SU-DHL-6 (cell line): ENCODE data around the gene COL4A1.

Experiments
- H2AFZ ChIP-seq: fragments of 200-600 bp; sonication (generic); 2 replicates; pipeline ENCODE4 v1.6.1; 2014; ENCODE audit warnings: low read depth, mild to moderate bottlenecking, moderate library complexity, mixed read lengths, antibody characterized with exemption, low read length; ENCODE audit not compliant: severe bottlenecking
- H3F3A ChIP-seq: fragments of 200-600 bp; shearing (Covaris generic); 2 replicates; pipeline ENCODE4 v1.6.0; 2016; ENCODE audit warnings: antibody characterized with exemption, mild to moderate bottlenecking; ENCODE audit not compliant: insufficient read depth
- H3K27ac ChIP-seq: fragments of 200-600 bp; sonication (generic); 2 replicates; pipeline ENCODE4 v1.5.1; 2016; ENCODE audit warnings: low read depth, mild to moderate bottlenecking, low read length, moderate library complexity, mixed read lengths
- H3K27me3 ChIP-seq: fragments of 200-600 bp; sonication (generic), shearing (Covaris generic); 2 replicates; pipeline ENCODE4 v1.6.0; 2014; ENCODE audit warnings: mild to moderate bottlenecking, low read length
- H3K36me3 ChIP-seq: fragments of 200-600 bp; sonication (generic); 2 replicates; pipeline ENCODE4 v1.6.1; 2014; ENCODE audit warnings: mild to moderate bottlenecking, low read length, mixed read lengths
- H3K4me2 ChIP-seq: fragments of 300-600, 200-600 bp; shearing (Covaris generic), sonication (generic); 2 replicates; pipeline ENCODE4 v1.6.0; 2014; ENCODE audit warnings: low read length, low read depth, mild to moderate bottlenecking; ENCODE audit not compliant: poor library complexity, severe bottlenecking
- H3K4me3 ChIP-seq: fragments of 200-600 bp; sonication (generic); 2 replicates; pipeline ENCODE4 v1.5.1; 2014; ENCODE audit warnings: antibody characterized with exemption, low read length, mild to moderate bottlenecking, mixed read lengths; ENCODE audit not compliant: insufficient read depth, poor library complexity, severe bottlenecking
- H3K79me2 ChIP-seq: fragments of 200-600 bp; sonication (generic); 2 replicates; pipeline ENCODE4 v1.6.1; 2014; ENCODE audit warnings: mild to moderate bottlenecking, low read length, moderate library complexity; ENCODE audit not compliant: insufficient read depth
- H3K9ac ChIP-seq: fragments of 200-600 bp; sonication (generic); 2 replicates; pipeline ENCODE4 v1.7.0; 2014; ENCODE audit warnings: mild to moderate bottlenecking, low read length
- H3K9me2 ChIP-seq: fragments of 200-600 bp; sonication (generic); replicated peaks from 2 replicates; pipeline ENCODE4 v1.6.1; 2014; ENCODE audit warnings: low read length; ENCODE audit not compliant: insufficient read depth
- H3K9me3 ChIP-seq: fragments of 200-600 bp; sonication (generic); 2 replicates; pipeline ENCODE4 v1.6.1; 2014; ENCODE audit warnings: low read length, mixed read lengths; ENCODE audit not compliant: insufficient read depth
- H4K20me1 ChIP-seq: fragments of 200-600 bp; sonication (generic); 2 replicates; pipeline ENCODE4 v1.6.1; 2014; ENCODE audit warnings: low read depth, mild to moderate bottlenecking, antibody characterized with exemption, low read length, moderate library complexity, mixed read lengths
- EZH2phosphoT487 ChIP-seq: fragments of 200-600 bp; sonication (generic), shearing (Covaris generic); conservative IDR thresholded peaks from 2 replicates; pipeline ENCODE4 v1.6.1; 2018; ENCODE audit warnings: mild to moderate bottlenecking, antibody characterized with exemption, low read length, moderate library complexity, mixed read lengths
- TF ChIP-seq, protein P1 (sequence below): fragments of 200-600 bp; sonication (generic); IDR thresholded peaks from one replicate; pipeline ENCODE4 v1.5.1; 2017; ENCODE audit warnings: antibody characterized with exemption, mild to moderate bottlenecking, low read length, moderate library complexity; ENCODE audit not compliant: insufficient read depth, poor library complexity, severe bottlenecking

Gene COL4A1

DNA sequence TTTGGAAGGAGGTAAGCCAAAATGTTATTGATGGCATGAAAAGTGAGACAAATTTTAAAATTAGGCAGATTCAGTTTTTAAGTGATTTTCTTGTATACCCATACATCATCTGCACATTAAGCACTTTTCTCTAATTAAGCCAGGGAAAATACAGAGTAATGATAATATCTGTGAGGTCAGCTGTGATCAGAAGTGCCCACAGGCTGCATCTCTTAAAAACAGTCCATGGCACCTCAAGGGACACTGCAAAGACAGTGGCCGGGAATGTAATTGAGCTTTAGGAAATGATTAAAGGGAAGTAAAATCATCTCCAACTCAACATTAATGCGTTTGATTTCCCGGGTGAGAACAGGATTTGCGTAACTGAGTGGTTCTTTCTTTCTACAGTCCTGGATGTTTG is 2.0 kb downstream of the COL4A1 start:
- Histone ChIP-seq H3K9ac (no peak overlapping the region), H3K36me3 (no peaks in the 10 kb centered on the region), H3K79me2 (no peaks in the 10 kb centered on the region), H3K4me3 (no peak overlapping the region), H3K9me2 (no peaks in the 10 kb centered on the region), H2AFZ (no peak overlapping the region), H3F3A (no peaks in the 10 kb centered on the region), H3K9me3 (no peaks in the 10 kb centered on the region), H3K27me3 (no peaks in the 10 kb centered on the region), H3K27ac (no peak overlapping the region), H4K20me1 (no peaks in the 10 kb centered on the region), H3K4me2 (no peak overlapping the region)
- TF ChIP-seq EZH2phosphoT487, result no peak
- TF ChIP-seq, protein P1, sequence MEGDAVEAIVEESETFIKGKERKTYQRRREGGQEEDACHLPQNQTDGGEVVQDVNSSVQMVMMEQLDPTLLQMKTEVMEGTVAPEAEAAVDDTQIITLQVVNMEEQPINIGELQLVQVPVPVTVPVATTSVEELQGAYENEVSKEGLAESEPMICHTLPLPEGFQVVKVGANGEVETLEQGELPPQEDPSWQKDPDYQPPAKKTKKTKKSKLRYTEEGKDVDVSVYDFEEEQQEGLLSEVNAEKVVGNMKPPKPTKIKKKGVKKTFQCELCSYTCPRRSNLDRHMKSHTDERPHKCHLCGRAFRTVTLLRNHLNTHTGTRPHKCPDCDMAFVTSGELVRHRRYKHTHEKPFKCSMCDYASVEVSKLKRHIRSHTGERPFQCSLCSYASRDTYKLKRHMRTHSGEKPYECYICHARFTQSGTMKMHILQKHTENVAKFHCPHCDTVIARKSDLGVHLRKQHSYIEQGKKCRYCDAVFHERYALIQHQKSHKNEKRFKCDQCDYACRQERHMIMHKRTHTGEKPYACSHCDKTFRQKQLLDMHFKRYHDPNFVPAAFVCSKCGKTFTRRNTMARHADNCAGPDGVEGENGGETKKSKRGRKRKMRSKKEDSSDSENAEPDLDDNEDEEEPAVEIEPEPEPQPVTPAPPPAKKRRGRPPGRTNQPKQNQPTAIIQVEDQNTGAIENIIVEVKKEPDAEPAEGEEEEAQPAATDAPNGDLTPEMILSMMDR, result no peak

DNA sequence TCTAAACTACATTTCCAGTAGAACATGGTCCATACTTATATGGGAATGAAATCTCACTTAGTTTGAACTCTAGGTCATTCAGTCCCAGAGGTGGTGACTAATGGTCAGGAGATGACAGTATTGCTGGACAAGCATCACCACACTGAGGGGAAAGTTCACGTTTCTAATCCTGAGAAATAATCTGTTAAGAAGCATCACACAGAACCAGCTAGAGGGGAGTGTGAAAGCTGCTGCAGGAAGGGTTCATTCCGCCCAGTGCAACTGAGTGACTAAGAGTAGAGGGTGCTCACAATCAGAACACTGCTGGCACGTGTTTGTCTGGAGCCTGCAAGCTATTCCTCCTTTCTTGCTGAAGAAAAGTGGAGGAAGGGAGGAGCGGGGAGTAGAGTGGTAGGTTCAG is 2.7 kb downstream of the COL4A1 start:
- Histone ChIP-seq H3K27me3 (no peaks in the 10 kb centered on the region), H3K79me2 (no peaks in the 10 kb centered on the region), H4K20me1 (no peaks in the 10 kb centered on the region), H3K27ac (no peak overlapping the region), H3K9ac (no peak overlapping the region), H3F3A (no peaks in the 10 kb centered on the region), H2AFZ (no peak overlapping the region), H3K4me3 (no peak overlapping the region), H3K4me2 (no peak overlapping the region), H3K9me3 (no peaks in the 10 kb centered on the region), H3K36me3 (no peaks in the 10 kb centered on the region), H3K9me2 (no peaks in the 10 kb centered on the region)
- TF ChIP-seq, protein P1, result no peak
- no peak for TF ChIP-seq EZH2phosphoT487

DNA sequence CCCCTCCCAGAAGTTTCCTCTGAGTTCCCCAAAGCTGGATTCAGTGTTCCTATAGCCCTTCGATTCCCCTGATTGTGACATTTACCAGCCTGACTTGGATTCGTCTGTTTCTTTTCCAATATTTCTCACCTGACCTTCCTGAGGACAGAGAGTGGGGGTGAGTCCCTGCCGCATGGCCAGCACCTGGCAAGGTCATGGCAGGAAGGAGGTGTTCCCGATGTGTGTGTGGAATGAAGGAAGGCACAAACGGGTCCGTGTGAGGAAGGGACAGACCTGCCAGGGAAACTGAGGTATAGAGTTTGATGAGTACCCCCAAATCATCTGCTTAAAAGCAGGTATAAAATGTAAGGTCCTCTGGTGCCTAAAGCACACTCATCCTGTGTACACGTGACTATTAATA is 3.3 kb downstream of the COL4A1 start:
- no peaks in the 10 kb centered on the region for H3K79me2 ChIP-seq
- H3K36me3 ChIP-seq, result no peaks in the 10 kb centered on the region
- H3K9me3 ChIP-seq, result no peaks in the 10 kb centered on the region
- H2AFZ ChIP-seq, result no peak overlapping the region
- H3K4me2 ChIP-seq, result no peak overlapping the region
- no peak overlapping the region for H3K27ac ChIP-seq
- H3K9me2 ChIP-seq, result no peaks in the 10 kb centered on the region
- no peaks in the 10 kb centered on the region for H4K20me1 ChIP-seq
- no peak overlapping the region for H3K4me3 ChIP-seq
- H3K9ac ChIP-seq, result no peak overlapping the region
- TF ChIP-seq EZH2phosphoT487, result no peak
- TF ChIP-seq, protein P1, result no peak
- no peaks in the 10 kb centered on the region for H3K27me3 ChIP-seq
- no peaks in the 10 kb centered on the region for H3F3A ChIP-seq

DNA sequence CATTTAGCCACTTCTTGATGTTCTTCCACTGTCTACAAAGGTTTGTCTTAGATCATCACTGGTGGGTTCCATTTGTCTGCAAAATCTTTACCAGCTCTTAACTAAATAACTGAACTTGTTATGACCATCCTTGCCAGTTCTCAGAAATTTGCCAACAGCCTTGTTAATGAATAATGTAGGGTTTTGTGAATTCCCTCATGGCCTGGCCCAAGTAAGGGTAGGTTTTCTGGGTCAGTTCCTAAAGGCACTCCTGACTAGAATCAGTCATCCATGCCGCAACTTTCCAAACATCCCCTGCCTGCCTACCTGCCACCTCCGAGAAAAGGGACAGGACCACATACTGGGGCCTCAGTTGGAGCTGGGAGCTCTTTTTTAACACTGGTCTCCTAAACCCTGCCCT is 4.0 kb downstream of the COL4A1 start:
- Histone ChIP-seq H3K27me3 (no peaks in the 10 kb centered on the region), H3F3A (no peaks in the 10 kb centered on the region), H4K20me1 (no peaks in the 10 kb centered on the region), H3K79me2 (no peaks in the 10 kb centered on the region), H2AFZ (no peak overlapping the region), H3K9me3 (no peaks in the 10 kb centered on the region), H3K4me3 (no peak overlapping the region), H3K36me3 (no peaks in the 10 kb centered on the region), H3K9ac (no peak overlapping the region), H3K4me2 (no peak overlapping the region), H3K9me2 (no peaks in the 10 kb centered on the region), H3K27ac (no peak overlapping the region)
- TF ChIP-seq EZH2phosphoT487, result no peak
